ENCODE data around the gene NAA20.

Gene NAA20

DNA sequence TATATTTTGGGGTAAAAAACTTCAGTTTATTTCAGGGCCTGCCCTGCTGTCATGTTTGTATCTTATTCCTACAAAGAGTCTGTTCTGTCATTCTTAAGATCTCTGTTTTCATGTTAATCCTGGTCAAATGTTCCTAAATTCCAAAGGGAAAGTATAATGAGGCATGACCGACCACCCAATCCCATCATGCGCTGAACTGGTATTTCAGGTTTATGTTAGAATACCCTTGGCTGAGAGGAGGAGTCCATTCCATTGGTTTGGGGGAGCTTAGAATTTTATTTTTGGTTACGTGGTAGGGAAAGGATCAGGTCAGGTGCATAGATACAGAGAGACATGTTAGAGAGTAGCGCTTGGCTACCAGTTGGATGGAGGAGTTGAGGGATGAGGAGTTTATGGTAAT is 60.9 kb downstream of the NAA20 start:
- DNase-seq, result no peak

DNA sequence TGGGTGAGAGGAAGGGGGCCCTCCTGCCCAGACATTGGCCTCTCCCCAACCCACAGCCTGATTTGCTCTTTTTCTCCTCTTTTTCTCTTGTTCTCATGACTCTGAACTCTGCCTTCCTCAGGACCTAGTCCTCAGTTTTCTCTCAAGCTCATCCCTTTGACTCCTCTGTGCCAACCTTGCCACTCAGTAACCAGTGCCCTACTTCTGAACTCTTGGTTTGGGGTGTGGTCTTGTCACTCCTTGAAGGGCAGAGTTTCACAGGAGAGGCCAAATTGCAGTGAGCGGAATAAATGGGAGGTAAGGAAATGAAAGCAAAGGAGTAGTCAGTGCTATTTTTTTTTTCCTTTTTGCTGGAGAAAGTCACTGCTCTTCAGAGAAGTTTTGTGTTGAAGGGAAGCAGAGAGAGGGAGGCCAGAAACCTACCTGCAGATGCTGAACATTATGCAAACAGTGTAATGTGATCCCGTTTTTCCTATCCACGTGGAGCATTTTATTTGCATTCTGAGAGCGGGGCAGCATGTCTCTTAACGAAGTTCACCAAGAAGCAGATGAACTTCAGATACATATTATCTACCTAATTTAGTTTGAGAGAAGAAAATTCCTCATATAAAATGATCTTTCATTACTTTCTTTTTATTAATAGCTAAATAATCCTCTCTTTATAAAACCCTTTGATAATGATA is 62.1 kb downstream of the NAA20 start:
- no peak for DNase-seq

Measured in eye (tissue), 1 donor.